Epithelial cell of esophagus (primary cell): ENCODE results near the gene STX18.
A peak's percentile ranks its signal among the peaks of the same experiment; 100 is the strongest.

Experiments used
- DNase-seq: peaks from one replicate; pipeline ENCODE4 v3.0.0; 2010; ENCODE audit warnings: low read depth
- H3K4me3 ChIP-seq: 2 replicates; pipeline ENCODE4 v1.5.1; 2011; ENCODE audit warnings: mild to moderate bottlenecking, low read length, control low read depth
- TF ChIP-seq, protein P1 (sequence below): IDR thresholded peaks from 2 replicates; pipeline ENCODE4 v1.5.1; 2011; ENCODE audit warnings: low read depth, mild to moderate bottlenecking, low read length, control low read depth, inconsistent platforms; ENCODE audit not compliant: insufficient read depth; ENCODE audit errors: missing control alignments

Gene STX18

DNA sequence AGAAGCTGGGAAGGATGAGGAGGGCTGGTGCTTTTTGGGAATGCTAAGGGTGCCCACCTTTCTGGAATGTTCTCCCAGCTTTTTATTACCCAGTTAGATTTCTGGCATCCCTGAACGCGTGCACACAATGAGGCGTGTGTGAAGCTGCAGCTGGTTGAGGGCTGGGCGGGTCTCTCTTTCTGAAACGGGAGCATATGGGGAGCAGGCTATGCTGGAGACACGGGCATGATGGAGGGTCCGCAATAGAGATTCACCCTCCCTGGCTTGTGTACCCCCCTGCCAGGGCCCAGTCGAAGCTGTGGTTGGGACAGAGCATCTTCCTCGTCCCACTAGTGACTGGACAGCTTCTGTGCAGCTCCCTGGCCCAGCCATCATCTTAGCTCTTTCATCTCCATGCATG is 146.5 kb downstream of the STX18 start:
- TF ChIP-seq, protein P1, sequence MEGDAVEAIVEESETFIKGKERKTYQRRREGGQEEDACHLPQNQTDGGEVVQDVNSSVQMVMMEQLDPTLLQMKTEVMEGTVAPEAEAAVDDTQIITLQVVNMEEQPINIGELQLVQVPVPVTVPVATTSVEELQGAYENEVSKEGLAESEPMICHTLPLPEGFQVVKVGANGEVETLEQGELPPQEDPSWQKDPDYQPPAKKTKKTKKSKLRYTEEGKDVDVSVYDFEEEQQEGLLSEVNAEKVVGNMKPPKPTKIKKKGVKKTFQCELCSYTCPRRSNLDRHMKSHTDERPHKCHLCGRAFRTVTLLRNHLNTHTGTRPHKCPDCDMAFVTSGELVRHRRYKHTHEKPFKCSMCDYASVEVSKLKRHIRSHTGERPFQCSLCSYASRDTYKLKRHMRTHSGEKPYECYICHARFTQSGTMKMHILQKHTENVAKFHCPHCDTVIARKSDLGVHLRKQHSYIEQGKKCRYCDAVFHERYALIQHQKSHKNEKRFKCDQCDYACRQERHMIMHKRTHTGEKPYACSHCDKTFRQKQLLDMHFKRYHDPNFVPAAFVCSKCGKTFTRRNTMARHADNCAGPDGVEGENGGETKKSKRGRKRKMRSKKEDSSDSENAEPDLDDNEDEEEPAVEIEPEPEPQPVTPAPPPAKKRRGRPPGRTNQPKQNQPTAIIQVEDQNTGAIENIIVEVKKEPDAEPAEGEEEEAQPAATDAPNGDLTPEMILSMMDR = no peak
- H3K4me3 ChIP-seq = no peak overlapping the region
- no peak for DNase-seq

DNA sequence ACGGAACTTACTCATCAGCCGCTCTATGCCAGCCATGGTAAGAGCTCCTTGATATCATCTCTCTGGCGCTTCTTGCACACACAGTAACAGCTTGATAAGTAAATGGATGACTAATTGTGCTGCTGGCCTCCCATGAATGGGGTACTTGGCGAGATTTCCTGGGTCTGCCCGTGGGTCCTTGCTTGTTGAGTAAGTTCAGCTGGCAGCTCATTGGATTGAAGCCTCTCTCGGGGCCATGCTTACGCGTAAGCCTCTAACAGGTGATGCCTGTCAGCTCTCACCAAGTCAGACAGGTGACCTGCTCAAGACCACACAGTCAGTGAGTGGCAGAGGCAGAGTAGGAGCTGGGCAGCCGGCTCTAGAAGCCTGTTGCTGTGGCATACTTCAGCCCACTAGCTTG is 147.2 kb downstream of the STX18 start:
- no peak overlapping the region for H3K4me3 ChIP-seq
- DNase-seq = peak; percentile 78
- TF ChIP-seq, protein P1 = no peak

DNA sequence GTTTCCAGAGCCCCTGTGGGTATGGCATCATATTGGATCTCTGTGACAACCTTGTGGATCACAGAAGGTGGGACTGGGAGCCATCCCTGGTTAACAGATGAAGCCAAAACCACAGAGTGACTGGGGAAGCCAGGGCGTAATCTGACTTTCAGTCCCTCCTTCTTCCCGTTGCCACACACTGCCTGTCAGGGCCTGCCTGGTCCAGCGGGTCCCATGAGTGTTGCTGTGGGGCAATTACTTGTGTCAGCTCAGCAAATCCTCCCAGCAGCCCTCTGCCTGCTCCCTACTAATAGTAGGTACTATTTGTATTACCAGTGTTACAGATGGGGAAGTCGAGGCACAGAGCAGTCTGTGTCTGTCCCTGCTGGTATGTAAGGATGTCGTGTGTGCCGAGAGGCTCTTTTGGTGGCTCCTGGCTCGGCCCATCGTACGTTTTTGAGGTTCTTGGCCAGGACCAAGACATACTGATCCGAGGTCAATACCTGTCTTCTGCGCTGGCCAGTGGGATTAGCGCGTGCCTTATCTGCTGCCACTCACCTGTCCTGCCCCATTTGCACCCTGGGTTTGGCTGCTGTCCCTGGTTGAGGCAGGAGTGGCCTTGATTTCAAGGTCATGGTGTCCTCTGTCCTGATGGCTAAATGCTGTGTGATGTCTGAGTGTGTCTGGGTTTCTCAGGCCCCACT is 149.2 kb downstream of the STX18 start:
- H3K4me3 ChIP-seq = no peak overlapping the region
- DNase-seq = peak; percentile 97
- TF ChIP-seq, protein P1 = no peak

DNA sequence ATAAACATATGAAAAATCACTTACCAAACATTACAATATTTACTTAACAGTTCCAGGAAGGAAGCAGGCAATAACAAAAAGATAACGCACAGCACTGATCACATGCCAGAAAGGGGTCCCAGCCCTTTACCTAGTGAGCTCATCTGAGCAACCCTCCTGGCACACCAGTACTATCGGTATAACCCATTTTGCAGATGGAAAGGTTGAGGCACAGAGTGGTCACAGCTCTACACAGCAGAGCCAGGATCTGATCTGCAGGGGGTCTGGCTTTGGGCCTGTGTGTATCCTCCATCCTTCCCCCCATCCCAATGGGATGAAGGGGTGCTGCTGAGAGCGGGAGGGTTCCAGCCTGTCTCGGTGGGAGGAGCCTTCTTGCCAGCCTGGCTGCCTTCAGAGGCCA is 150.0 kb downstream of the STX18 start:
- H3K4me3 ChIP-seq = no peak overlapping the region
- no peak for DNase-seq
- TF ChIP-seq, protein P1 = no peak

DNA sequence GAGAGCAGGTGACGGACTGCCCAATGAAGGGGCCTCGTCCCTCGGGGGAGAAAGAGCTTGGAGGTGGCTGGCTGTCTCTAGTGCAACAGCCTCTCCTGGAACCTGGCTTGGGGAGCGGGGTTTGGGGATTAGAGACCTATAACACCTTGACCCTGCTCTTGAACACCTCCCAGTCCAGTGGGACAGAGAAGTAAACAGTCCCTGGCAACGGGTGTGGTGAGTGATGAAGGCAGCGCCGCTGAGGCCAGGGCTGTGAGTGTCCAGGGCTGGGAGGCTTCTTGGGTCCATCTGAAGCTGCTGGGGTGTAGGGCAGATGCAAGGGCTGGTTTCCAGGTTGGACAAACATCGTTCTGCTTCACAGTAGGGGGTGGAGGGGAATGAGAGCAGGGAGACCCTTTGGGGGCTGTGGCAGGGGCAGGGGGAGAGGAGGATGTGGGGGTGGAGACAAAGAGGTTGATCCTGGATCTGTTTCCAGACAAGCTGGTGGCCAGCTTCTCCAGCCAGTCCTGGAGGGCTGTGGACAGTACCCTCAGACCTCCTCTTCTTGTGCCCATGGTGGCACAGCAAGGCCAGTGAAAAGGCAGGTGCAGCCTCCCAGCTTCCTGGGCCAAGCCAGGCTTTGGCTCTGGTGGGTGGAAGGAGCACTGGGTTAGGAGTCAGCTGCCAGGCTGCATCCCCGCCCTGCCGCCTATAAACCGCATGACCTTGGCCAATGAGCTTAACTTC is 151.2 kb downstream of the STX18 start:
- TF ChIP-seq, protein P1 = no peak
- no peak for DNase-seq
- H3K4me3 ChIP-seq = no peak overlapping the region

DNA sequence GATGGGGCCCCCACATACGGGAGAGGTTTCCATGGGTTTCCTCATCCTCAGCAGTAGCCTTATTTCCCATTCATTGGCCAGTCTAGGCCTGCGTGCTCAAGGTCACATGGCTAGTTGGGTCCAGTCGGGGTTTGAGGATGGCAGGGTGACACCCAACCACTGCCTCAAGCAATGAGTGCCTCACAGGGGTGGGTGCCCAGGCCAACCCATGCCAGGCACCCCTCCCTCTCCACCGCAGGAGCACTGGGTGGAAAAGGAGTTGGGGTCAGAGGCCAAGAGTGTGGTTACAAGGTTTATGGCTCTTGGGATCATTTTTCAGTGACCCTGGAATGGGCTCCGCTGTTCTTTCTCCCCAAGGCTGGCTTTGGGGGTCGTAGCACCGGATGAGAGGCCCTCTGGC is 151.8 kb downstream of the STX18 start:
- TF ChIP-seq, protein P1 = no peak
- no peak overlapping the region for H3K4me3 ChIP-seq
- DNase-seq = no peak
